WTC11 (cell line): ENCODE measurements around the gene LHFPL6.

ENCODE experiments used
- GRHL2 ChIP-seq: fragments of 250-450 bp; sonication (Bioruptor Pico); IDR thresholded peaks from 2 replicates; pipeline ENCODE4 v1.8.0; 2022; ENCODE audit warnings: mild to moderate bottlenecking, moderate library complexity; ENCODE audit not compliant: insufficient replicate concordance, severe bottlenecking
- NR2C2 ChIP-seq: sonication (generic); formaldehyde crosslinking; IDR thresholded peaks from 2 replicates; pipeline ENCODE4 v1.8.0; 2022; ENCODE audit warnings: mild to moderate bottlenecking, missing genetic modification reagents
- ZNF219 ChIP-seq: sonication (generic); formaldehyde crosslinking; IDR thresholded peaks from 2 replicates; pipeline ENCODE4 v1.8.0; 2023; ENCODE audit warnings: missing genetic modification reagents, mild to moderate bottlenecking, borderline replicate concordance
- TF ChIP-seq, protein P1 (sequence below): fragments of 200-600 bp; IDR thresholded peaks from 2 replicates; pipeline ENCODE4 v1.8.0; 2022; ENCODE audit warnings: antibody characterized with exemption
- TF ChIP-seq, protein P2 (sequence below): sonication (generic); formaldehyde crosslinking; IDR thresholded peaks from 2 replicates; pipeline ENCODE4 v1.8.0; 2022; ENCODE audit warnings: mild to moderate bottlenecking, missing genetic modification reagents

GRCh38 chr13:39494006-39494405 lies 109.0 kb downstream of the LHFPL6 start:
- TF ChIP-seq GRHL2, result no peak
- TF ChIP-seq NR2C2, result no peak
- TF ChIP-seq ZNF219 (CRISPR knock-in tag), result no peak
- TF ChIP-seq, protein P1, sequence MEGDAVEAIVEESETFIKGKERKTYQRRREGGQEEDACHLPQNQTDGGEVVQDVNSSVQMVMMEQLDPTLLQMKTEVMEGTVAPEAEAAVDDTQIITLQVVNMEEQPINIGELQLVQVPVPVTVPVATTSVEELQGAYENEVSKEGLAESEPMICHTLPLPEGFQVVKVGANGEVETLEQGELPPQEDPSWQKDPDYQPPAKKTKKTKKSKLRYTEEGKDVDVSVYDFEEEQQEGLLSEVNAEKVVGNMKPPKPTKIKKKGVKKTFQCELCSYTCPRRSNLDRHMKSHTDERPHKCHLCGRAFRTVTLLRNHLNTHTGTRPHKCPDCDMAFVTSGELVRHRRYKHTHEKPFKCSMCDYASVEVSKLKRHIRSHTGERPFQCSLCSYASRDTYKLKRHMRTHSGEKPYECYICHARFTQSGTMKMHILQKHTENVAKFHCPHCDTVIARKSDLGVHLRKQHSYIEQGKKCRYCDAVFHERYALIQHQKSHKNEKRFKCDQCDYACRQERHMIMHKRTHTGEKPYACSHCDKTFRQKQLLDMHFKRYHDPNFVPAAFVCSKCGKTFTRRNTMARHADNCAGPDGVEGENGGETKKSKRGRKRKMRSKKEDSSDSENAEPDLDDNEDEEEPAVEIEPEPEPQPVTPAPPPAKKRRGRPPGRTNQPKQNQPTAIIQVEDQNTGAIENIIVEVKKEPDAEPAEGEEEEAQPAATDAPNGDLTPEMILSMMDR, result no peak
- TF ChIP-seq, protein P2, sequence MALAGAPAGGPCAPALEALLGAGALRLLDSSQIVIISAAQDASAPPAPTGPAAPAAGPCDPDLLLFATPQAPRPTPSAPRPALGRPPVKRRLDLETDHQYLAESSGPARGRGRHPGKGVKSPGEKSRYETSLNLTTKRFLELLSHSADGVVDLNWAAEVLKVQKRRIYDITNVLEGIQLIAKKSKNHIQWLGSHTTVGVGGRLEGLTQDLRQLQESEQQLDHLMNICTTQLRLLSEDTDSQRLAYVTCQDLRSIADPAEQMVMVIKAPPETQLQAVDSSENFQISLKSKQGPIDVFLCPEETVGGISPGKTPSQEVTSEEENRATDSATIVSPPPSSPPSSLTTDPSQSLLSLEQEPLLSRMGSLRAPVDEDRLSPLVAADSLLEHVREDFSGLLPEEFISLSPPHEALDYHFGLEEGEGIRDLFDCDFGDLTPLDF (CRISPR knock-in tag), result no peak
